SKM-1 treated with dmso at 0.1 percent for 144 hours (cell line): ENCODE results near the gene KIAA1671.
A peak's percentile ranks its signal among the peaks of the same experiment; 100 is the strongest.
"Not testable (repeated sequence)": the region's sequence is repeated elsewhere in the genome, so short reads cannot be mapped to it uniquely, and the experiment has no call there.

Source experiments
- DNase-seq: peaks from one replicate; lab custom pipeline; 2025; ENCODE audit not compliant: unreplicated experiment; lab: John Stamatoyannopoulos, UW

Gene KIAA1671

DNA sequence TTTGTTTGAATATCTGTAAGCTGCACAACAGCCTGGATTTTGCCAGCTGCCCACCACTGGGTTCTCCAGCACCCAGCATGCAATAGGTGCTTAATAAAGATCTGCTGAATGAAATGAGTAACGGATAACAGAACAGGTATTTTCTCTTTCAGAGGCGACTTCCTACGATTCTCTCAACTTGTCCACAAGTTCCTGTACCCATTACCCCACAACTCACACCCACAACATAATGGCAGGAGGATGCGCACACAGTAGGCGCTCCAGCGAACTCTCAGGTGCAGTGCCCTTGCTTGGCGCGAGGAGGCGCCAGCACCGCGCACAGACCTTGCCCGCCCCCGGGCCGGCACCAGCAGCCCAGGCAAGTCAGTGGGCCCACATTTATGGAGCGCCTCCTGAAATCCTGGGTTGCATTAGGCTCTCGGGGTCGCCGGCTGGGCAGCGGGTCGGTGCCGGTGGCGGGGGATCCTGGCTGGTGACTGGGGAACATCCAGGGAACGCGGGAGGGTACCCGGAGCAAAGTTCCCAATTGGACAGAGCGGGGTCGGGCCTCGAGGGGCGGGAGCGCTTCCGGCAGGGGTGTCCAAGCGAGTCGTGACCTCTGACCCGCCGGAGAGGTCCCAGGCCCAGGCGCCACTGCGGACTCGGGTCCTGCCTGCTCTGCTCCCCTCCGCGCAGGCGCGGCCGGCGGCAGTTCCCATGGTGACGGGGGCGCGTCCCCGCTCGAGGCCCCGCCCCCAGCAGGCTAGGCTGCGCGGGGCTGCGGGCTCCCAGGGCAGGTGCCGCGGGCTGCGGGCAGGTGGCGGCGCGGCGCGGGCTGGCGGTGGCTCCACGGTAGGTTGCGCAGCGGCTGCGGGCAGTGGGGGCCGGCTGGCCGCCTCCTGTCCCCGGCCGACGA lies at the start of gene KIAA1671:
TSS of gene KIAA1671 (plus strand) at position 775 of the 895 bp plus-strand sequence. CDS start 75,284 bp downstream, outside the sequence.
- DNase-seq = peak; percentile 54

DNA sequence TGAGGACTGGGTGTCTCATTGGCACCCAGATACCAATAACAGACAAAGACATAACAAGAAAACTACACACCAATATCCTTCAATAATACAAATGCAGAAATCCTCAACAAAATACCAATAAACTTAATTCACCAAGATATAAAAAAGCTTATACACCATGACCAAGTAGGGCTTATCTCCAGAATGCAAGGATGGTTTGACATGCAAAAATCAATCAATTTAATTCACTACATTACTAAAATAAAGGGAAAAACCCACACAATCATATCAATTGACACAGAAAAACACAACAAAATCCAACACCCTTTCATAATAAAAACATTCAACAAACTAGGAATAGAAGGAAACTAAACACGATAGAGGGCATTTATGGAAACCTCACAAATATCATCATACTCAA lies 46.6 kb upstream of the KIAA1671 start:
- no peak for DNase-seq

DNA sequence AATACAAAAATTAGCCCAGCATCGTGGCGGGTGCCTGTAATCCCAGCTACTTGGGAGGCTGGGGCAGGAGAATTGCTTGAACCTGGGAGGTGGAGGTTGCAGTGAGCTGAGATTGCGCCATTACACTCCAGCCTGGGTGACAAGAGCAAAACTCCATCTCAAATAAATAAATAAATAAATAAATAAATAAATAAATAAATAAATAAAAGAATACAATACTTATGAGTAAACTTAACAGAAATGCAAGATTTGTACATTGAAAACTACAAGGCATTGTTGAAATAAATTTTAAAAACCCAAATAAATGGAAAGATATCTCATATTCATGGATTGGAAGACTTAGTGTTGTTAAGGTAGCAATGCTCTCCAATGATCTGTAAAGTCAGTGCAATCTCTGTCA lies 45.4 kb upstream of the KIAA1671 start:
- not testable (repeated sequence) for DNase-seq

DNA sequence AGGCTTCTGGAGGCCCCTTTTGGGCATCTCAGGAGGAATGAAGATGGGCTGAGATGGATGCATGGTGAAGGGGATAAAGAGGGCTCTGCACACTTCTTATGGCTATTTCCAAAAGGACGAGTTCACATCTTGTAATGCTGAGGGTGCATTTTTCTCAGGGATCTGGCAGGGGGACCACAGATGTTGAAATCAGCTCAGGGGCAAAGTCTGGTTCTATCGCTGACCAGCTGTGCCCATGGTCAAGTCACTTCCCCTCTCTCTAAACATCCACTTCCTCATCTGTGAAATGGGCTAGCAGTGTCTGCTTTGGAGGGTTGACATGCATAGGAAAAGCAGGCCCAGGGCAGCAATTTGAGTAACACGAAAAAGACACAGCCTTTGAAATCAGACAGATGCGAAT lies 32.5 kb upstream of the KIAA1671 start:
- no peak for DNase-seq

DNA sequence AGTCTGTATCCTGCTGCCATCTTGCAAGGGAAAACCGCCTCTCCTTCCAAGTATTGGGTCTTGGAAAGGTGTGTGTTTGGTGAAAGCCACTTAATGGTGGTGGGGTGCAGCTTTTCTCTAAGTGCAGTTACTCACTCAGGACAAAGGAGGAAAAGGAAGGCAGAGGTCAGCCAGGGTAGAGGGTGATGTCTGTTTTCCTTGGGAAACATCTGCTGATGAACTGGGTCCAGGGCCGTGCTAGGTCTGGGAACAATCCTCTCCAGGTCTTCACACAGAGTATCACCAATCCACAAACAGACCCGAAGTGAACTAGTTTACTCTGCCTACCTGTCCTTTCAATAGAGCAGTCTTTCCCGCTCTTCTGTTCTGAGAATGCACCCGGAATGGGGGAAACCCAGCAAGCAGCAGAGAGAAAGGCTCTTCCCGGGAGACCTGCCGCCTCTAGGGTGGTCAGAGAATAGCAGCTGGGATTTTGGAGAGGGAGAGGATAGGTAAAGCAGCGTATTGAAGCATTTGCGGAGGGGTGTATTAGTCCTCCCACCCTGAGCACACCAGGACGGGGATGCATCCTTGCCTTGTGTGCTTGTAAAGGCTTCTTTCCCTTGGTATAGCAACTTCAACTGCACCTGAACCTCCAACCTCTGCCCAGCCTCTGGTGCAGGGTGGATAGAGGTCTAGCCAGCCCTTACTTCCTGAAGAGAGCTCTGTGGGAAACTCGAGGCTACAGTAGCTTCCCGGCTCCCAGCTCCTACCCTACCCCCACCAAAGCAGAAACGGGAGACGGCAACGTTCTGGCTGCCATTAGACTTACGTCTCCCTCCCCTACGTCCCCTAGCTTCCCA lies 26.7 kb upstream of the KIAA1671 start:
- DNase-seq = no peak

DNA sequence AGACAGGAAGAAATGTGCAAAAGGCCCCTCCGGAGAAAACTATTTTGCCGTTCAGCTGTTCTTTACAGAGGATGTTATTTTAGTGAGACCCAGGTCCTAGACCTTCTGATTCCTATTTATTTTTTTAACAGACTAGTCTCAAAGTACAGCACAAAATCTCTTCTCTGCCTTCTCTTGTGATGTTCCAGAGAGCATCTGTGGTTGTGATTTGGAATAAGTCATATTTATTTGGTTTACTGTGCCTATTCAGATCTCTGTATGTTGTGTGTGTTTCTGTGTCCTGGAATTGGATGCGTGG lies 26.1 kb upstream of the KIAA1671 start:
- no peak for DNase-seq

DNA sequence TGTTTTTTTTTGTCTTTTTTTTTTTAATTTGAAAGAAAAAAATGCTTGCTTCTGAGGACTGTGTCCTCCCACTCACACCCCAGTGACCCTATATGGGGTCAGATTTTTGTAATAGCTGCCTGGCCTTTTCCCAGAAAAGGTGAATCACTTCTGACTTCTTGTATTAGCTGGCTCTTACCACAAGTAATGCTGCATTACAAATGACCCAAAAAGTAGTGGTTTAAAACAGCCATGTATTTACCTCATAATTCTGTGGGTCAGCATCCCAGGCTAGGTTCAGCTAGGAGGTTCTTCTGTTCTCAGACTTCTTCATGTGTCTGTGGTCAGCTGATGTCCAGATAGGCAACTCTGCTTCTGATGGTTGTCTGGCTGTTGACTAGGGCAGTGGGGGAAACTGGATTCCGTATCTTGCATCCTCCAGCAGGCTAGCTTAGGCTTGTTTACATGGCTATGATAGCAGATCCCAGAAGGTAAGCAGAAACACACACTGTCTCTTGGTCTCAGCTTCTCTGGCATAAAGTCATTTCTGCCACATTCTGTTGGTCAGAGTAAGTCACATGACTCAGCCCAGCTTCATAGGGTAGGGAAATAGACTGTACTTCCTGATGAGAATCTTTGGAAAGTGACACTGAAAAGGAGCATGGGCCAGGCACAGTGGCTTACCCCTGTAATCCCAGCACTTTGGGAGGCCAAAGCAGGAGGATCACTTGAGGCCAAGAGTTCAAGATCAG lies 25.5 kb upstream of the KIAA1671 start:
- no peak for DNase-seq

DNA sequence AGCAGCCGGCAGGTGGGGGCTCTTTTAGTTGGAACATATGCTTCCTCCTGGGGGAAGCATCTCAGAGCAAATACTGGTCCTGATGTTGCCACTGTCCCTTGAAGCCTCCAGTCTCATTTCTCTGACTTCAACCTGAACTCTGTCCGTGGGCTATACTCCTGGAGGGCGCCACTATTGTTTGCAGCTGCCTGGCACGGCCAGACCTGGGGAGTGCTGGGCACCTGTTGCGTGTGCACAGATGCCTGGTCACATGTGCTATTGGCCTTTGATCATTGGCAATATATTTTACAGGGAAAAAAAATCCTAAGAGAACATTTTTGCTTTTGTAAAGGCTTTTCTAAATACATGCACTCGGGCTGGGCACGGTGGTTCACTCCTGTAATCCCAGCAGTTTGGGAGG lies 24.2 kb upstream of the KIAA1671 start:
- no peak for DNase-seq

DNA sequence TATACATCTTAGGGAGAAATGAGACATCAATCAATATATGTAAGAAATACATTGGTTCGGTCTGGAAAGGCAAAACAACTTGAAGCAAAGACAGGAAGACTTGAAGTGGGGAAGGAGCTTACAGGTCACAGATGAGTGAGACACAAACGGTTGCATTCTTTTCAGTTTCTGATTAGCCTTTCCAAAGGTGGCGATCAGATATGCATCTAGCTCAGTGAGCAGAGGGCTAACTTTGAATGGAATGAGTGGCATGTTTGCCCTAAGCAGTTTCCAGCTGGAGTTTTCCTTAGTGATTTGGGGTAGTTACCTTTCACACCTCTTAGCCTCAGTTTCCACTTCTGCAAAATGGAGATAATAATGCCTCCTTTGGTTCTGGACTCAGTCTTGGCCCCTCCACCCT lies 21.8 kb upstream of the KIAA1671 start:
- no peak for DNase-seq

DNA sequence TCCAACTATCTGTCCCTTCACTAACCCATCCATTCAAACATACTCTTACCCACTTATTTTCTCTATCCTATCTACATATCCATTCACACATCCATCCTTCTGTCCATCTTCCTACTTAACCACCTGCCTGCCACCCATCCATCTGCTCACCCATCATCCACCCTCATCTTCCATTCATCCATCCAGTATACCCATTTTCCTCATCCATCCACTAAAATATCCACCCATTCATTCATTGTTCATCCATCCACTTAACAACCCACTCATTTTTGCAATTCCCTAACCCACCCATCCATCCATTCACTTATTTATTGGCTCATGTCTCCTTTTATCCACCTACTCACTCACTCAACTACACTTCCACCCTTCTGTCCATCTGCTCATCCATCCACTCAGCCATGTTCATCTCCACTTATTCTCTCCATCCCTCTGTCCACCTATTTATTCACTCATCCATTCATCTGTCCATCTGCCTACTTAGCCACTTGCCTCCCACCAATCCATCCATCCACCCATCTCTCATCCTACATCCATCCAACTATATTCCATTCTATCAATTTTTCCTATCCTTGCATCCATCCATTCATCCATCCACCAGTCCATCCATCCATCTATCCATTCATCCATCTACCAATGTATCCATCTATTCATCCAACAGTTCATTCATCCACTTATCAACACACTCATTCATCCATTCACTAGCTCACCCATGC lies 16.6 kb upstream of the KIAA1671 start:
- no peak for DNase-seq

DNA sequence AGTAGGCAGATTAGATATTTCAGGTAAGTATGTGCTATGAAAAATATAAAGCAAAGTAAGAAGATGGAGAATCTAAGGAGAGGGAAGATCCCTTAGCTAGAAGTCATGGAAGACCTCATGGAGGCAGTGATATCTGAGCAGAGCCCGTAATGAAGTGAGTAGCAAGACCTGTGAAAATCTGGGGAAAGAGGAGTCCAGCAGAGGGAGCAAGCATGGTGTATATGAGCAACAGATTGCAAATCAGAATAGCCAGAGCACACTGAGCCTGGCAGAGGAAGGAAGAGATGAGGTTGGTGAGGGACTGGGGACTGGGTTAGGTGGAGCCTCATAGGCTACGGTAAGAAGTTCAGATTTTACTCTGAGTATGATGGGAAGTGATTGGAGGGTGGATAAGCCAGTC lies 15.4 kb upstream of the KIAA1671 start:
- DNase-seq = peak; percentile 44

DNA sequence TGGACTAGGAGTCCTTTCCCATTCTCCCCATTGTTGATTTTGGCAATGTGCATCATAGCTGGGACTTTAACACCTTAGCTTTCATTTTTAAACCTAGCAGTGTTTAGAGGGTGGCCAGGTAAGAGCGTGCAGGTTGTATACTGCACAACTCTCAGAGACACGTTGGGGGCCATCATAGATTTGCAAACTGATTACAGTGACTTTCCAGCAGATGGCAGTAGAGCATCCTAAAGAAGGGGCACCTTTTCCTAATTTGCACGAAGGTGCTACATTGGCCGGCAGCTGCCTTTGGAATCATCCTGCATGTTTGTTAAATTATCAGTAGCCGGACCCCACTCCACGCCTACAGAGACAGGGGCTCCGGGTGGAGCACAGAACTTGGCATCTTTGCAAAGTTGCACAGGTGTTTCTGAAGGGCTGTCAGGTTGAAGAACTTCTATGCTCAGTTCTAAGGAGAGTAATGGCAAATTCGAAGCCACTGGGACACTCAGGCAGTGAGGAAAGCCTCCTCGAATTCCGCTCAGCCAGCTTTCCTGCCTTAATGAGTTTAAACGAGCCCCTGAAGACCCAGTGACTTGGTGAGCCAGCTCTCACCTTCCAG lies 13.7 kb upstream of the KIAA1671 start:
- peak; percentile 22 for DNase-seq

DNA sequence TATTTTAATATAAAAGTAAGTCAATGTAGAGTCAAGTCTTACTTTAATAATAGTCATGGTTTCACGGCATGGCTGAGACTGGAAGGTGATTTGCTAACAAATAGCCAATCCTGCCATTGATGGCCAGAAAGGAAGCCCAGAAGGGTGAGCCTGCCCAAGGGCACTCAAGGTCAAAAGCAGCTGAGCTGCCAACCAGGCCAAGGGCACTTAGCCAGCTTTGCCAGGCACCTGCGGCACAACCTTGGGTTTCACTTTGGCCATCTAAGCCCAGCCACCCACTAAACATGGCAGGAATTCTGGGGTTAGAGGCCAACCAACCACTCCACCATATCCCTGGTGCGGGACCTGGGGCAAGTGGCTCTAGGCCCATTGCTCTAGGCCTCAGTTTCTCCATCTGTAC lies 10.2 kb upstream of the KIAA1671 start:
- DNase-seq = no peak

DNA sequence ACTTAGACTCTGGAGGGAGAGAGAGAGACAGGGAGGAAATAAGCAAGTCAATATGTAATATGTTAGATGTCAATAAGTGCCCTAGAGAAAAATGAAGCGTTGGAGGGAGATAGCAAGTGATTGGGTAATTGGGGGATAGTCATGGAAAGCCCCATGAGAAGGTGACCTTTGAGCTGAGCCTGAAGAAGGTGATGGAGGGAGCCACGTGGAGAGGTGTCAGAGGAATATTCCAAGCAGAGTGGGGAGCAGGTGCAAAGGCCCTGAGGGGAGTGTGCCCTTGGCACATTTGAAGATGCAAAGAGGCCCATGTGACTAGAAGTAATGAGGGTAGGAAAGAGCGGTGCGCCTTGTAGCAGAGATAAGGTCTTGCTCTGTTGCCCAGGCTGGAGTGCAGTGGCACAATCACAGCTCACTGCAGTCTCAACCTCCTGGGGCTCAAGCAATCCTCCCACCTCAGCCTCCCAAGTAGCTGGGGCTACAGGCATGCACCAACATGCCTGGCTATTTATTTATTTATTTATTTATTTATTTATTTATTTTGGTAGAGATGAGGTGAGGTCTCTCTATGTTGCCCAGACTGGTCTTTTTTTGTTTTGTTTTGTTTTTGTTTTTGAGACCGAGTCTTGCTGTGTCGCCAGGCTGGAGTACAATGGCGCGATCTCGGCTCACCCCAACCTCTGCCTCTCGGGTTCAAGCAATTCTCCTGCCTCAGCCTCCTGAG lies 8.1 kb upstream of the KIAA1671 start:
- no peak for DNase-seq

DNA sequence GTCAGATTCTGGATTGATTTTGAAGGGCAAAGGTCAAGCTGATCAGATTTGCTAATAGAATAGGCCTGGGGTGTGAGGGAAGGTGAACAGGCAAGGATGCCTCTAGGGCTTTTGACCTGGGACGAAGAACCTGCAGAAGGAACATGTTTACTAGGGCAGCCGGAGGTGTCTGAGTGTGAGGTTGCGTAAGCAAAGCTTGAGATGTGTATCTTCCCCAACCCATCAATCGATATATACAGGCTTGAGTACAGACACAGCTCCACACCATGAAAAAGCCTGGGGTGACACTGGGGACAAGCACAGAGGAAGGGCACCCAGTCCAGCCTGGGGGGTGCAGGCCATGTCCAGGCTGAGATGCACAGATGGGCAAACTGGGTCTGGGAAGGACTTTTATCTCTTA lies 7.1 kb upstream of the KIAA1671 start:
- DNase-seq = no peak

DNA sequence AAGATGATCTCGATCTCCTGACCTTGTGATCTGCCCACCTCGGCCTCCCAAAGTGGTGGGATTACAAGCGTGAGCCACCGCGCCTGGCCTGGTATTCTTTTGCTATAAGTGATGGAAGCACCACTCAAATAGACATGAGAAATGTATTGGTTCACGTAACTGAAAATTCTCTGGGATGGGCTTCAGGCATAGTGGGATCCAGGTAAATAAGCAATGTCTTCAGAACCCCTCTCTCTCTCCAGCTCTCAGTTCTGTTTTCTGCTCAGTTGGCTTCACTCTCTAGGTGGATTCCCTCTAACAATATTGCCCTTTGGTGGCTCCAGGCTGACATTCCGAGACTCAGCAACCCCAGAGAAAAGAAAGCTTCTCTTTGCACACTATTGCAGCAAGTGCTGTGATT lies 5.1 kb upstream of the KIAA1671 start:
- no peak for DNase-seq

DNA sequence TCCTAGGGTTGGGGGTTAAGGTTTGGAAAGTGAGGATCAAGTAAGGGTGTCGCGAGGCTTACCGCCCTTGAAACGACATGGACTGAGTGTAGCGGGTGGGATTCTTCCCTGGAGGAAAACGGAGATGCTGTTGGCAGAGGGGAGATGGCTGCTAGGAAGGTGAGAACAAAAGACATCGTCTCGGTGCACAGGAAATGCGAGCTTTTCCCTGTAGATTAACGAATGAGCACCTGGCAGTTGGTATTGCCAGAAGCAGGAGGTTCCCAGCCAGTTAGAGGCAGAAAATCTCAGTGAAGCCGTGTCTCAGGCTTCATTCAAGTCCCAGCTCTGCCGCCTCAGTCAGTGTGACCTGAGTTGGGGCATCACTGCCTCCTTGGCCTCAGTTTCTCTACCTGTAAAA lies 4.6 kb upstream of the KIAA1671 start:
- no peak for DNase-seq

DNA sequence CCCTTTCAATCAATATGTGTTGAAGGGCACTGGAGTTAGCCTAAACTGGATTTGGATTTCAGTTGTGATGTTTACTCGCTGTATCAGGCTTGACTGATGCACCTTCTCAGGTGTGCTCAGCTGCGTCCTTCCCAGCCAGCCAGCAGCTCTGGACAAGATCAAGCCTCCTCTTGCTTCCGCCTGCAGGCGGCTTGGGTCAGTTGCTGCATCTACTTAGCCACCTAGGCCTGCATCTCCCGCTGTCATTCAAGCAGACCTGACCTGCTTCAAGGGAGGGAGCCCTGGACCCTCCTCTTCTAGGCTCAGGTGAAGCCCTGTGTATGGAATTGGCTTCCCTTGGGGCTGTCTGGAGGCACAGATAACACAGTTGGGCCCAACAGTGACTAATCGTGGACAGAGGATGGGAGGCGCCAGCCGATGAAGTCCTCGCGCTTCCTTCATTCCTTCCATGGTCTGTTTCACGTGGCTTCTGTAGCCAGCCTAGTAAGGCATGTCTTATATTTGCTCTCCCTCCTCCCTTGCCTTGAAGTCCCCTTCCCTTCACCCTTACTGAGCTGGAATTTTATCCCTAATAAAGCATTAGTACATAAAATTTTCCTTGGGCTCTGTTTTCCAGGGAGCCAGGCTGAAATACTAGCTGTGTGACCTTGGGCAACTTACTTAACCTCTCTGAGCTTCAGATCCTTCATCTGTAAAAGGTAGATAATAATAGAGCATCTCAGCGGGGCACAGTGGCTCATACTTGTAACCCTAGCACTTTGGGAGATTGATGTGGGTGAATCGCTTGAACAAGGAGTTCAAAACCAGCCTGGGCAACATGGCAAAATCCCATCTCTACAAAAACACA lies 3.9 kb upstream of the KIAA1671 start:
- no peak for DNase-seq

DNA sequence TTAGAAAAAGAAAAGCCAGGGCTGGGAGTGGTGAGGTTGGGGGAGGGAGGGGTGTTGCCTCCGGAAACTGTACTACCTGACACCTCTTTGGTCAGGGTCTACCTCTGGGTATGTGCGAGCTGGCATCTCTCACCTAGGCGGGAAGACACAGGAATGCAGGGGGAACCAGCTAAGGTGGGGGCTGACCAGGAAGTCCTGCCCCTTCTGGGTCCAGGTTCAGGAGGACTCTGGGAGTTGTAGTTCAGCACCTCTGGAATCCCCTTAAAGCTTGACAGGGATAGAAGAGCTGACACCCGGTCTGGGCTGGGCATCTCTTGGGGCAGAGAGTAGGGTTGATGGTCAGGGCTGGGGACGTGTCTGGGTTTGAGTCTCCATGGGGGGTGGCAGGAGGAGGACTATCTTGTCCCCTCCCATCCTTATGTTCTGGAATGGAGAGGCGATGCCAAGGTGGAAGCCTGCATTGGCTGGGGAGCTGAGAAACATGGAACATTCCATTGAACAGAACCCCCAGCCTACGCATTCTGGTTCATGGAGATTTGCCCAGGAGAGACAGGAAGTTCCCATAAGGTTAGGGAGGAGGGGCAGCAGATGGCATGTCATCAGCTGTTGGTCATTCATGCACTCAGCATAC lies 2.1 kb upstream of the KIAA1671 start:
- DNase-seq = no peak
